HG02852 (cell line): ENCODE data around the gene ILF2.
"Not testable (repeated sequence)": the region's sequence is repeated elsewhere in the genome, so short reads cannot be mapped to it uniquely, and the experiment has no call there.

Experiments used
- ATAC-seq: cut with Tn5 transposase; IDR thresholded peaks from one replicate; pipeline ENCODE4 v1.9.1; 2021; ENCODE audit warnings: mild to moderate bottlenecking, moderate library complexity; ENCODE audit not compliant: unreplicated experiment

ILF2 gene

DNA sequence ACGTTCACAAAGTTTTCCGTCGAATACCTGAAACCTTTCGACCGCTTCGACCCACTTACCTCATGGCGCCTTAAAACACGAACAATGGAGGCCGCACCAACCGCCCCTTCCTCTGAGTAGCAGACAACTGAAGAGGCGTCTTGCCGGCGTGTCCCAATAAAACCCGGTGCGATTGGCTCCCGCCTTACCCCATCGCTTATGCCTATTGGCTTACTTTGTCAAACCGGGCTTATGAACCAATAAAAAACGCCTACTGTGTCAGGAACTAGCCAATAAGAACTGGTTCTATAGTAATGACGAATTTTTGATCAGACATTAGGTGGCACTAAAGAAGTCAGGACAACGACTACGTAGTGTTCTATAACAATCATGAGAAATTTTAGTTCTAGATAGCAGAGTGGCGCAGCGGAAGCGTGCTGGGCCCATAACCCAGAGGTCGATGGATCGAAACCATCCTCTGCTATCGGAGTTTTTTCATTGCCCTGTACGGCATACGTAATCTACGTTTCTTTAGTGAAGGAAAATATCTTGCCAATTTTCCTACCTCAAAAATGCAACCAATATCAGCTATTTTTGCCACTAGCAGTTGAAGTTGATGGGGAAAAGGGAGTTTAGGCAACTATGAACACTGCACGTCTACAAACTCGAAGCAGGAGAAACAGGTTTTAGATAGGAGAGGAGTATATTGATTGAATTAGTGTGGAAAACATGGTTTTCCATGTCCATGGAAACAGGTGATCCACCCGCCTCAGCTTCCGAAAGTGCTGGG lies at the start of gene ILF2:
TSS of gene ILF2 (minus strand) at position 135 of the 769 bp plus-strand sequence. CDS start at position 64, 71 bp downstream.
- ATAC-seq, result peak; percentile 90

DNA sequence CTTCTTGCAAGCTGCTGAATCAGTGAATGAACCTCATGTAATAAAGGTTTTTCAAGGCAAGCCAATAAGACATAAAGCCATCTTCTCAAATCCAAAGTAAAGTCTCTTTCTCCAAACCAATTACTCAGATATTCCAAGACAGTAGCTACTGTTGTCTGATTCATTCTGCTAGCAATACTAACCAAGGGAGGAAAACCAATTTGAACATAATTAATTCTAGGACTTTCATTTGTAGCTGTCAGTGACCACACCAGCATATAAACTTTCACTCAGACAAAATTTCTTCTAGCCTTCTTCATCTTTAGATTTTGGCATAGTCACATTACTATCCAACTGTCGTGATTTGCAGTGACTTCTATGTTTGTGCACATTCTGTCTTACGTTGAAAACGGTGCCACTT lies 46.5 kb upstream of the ILF2 start:
- no peak for ATAC-seq

DNA sequence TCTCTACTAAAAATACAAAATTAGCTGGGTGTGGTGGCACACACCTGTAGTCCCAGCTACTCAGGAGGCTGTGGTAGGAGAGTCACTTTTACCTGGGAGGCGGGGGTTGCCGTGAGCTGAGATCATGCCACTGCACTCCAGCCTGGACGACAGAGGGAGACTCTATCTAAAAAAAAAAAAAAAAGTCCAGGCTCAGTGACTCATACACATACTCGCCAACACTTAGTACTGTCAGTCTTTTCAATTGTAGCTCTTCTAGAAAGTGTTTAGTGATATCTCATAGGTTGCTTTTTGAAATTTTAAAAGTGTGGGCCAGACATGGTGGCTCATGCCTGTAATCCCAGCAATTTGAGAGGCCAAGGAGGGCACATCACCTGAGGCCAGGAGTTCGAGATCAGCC lies 45.4 kb upstream of the ILF2 start:
- ATAC-seq, result not testable (repeated sequence)

DNA sequence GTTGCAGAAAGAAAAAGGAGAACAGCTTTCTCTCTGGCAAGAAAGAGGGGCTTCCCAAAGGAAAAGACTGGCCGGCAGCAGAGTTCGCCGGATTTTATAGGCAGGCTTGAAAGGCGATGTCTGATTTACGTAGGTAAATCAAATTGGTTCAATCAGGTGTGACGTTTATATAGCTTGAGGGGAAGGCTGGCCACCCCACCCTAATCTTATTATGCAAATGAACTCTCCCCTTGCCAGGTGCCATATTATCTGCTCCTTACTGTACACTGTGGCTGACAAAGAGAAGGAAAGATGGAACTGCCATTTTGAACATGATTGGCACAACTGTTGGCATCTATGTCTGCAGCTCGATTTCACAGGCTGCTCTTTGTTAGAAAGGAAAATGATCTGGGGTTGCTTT lies 40.2 kb upstream of the ILF2 start:
- ATAC-seq, result no peak

- ATAC-seq, result no peak
Measured at GRCh38 chr1:153705484-153705883, 34.7 kb upstream of the ILF2 start.

GRCh38 chr1:153699768-153700167 lies 29.0 kb upstream of the ILF2 start:
- ATAC-seq, result no peak

DNA sequence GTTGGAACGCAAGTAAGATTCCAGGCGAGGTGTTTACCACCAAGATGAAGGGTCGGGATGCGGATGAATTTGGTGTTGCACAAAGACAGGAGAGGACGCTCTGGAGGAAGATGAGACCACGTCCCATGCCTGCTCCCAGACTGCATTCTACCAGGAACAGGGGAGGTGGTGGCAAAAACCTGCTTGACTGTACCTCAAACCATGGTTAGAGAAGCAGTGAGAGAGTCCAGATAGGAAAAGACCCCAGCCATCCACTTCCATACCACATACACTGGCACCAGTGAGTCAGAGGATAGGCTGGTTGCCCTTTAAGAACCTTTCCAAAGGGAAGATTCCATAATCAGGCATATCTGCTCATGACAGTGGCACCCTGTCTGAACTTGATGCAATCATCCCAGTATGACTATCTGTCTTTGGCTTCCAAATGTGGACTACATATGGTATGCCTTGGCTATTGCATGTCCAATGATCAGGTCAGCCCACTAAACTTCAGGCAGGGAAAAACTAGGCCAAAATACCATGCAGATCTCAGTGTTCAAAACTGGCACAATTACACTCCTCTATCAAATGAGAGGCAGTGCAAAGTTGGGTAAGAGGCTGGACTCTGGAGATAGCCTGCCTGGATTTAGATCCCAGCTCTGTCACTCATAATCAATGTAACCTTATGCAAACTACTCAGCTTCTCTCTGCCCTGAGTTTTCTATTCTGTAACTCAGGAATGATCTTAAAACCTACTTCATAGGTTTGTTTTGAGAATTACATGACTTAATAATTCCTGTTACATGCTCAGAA lies 28.3 kb upstream of the ILF2 start:
- no peak for ATAC-seq

DNA sequence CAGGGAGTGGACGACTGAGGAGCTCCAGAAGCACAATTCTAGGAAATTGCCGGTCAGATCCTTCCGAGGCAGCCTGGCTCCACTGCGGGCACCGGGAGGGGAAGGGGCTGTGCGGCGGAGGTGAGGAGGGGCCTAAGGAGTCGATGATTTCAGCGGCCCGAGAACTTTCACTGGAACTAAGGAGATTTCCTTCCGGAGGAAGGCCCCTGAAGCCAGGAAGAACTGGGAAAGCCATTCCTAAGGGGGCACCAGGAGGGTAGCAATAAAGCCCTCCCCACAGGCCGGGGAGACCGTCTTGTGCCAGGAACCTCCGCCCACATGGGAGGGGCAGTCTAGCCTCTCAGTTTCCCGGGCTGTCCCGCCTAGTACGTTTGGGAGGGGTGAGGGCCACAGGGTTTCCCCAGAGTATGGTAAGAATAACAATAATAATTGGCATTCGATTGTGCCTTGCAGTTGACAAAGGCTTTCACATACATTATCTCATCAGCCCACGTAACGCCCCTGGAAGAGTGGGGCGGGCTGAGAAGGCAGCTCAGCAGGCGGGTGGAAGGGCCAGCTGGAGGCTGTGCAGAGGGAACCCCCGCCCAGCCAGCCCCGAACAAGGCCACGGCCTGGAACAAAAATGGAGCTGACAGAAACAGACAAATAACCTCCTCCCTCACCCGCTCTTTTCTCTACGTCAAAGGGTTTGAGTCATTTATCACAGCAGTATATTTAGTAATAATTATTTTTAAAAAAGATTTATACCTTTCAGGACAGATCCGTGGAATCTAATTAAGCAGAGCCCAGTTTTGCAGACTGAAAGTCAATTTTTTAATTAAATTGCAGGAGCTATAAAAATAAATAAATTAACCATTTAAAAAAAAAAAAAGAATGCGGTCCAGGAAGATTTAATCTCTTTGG lies 27.5 kb upstream of the ILF2 start:
- ATAC-seq, result no peak

GRCh38 chr1:153697191-153698019 lies 26.6 kb upstream of the ILF2 start:
- no peak for ATAC-seq

- ATAC-seq, result no peak
Measured at GRCh38 chr1:153696741-153697140, 25.9 kb upstream of the ILF2 start.

DNA sequence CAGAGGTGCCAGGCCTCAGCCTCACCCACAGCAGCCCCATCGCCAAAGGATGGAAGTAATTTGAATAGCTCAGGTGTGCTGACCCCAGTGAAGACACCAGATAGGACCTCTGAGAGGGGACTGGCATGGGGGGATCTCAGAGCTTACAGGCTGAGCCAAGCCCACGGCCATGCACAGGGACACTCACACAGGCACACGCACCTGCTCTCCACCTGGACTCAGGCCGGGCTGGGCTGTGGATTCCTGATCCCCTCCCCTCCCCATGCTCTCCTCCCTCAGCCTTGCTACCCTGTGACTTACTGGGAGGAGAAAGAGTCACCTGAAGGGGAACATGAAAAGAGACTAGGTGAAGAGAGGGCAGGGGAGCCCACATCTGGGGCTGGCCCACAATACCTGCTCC lies 22.7 kb upstream of the ILF2 start:
- no peak for ATAC-seq

- ATAC-seq, result no peak
Measured at GRCh38 chr1:153688736-153689328, 18.0 kb upstream of the ILF2 start.

- no peak for ATAC-seq
Measured at GRCh38 chr1:153688276-153688675, 17.5 kb upstream of the ILF2 start.

DNA sequence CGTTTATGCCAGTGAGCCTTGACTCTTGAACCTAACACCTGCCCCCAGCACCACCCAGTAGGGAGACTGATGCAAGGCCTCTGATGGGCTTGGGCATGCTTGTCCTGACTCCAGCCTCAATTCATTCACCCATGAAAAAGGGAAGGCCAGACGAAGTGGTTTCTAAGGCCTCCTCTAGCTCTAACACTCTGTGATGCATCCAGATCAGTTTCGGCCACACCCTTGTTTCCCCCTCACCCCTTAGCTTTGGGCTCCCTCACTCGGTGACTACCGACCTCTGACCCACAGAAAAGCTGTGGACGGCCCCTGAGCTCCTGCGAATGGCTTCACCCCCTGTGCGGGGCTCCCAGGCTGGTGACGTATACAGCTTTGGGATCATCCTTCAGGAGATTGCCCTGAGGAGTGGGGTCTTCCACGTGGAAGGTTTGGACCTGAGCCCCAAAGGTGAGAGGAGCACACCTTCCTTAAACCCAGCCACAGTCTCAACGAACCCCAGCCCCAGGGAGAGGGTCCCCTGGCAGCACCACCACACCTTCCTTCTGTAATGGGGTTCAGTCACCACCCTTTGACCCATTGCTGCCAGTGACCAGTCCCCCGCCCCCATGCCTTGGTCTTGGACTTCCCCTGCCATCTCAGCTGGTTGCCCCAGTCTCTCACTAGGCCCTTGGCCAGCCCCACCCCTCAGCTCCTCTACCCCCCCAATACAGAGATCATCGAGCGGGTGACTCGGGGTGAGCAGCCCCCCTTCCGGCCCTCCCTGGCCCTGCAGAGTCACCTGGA lies 16.7 kb upstream of the ILF2 start:
- ATAC-seq, result no peak

- ATAC-seq, result no peak
Measured at GRCh38 chr1:153685544-153686340, 14.9 kb upstream of the ILF2 start.

DNA sequence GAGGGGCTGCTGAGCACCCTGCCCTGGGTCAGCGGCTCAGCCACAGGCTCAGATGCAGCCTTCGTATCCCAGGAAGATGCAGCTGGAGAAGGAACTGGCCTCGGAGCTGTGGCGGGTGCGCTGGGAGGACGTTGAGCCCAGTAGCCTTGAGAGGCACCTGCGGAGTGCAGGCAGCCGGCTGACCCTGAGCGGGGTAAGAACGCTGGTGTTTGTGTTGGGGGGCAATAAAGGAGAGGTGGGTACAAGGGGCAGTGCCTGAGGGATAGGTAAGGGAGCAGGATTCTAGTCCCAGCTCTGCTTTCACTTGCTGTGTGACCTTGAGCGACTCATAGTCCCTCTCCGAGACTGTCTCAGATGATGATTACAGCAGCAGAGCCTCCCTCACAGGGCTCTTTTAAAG lies 14.1 kb upstream of the ILF2 start:
- ATAC-seq, result no peak

- no peak for ATAC-seq
Measured at GRCh38 chr1:153683854-153684253, 13.1 kb upstream of the ILF2 start.

- no peak for ATAC-seq
Measured at GRCh38 chr1:153682730-153683129, 11.9 kb upstream of the ILF2 start.

- ATAC-seq, result no peak
Measured at GRCh38 chr1:153680120-153680403, 9.3 kb upstream of the ILF2 start.
